ENCODE measurements around the gene VRTN. TPM values are rescaled to one million over a fixed set of nuclear protein-coding genes. Genes with fewer than 3 reads are reported as not detected.
A peak's percentile ranks its signal among the peaks of the same experiment; 100 is the strongest.

VRTN gene
- total RNA-seq, 1 donor from 2014 or later: not detected

DNA sequence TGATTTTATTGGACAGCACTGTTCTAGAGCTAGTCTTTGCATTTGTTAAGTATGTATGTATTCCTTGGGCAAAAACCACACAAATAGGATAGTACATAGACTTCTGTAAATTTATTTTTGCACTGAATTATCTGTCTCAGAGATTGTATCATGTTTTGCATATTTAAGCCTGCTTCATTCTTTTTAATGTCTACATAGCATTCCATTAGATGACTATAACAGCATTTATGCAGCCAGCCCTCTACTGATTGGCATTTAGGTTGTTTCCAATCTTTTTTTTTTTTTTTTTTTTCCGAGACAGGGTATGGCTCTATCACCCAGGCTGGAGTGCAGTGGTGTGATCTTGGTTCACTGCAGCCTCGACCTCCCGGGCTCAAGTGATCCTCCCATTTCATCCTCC is 43.2 kb downstream of the VRTN start:
- no peak overlapping the region for H3K4me3 ChIP-seq (ENCODE audit: low read length in 3 of 3)
- no peaks in the 10 kb centered on the region for H3K4me1 ChIP-seq (ENCODE audit: control insufficient read depth in 3 of 3, insufficient read depth in 3 of 3, low read length in 3 of 3)
- no peak overlapping the region for H3K27ac ChIP-seq (ENCODE audit: low read depth, low read length)
- H3K27me3 ChIP-seq (ENCODE audit: control insufficient read depth in 3 of 3, insufficient read depth in 3 of 3, low read length in 3 of 3): peaks cover 2 to 14% (median 4%) of the 10 kb centered on the region in 3 donors
- H3K9me3 ChIP-seq (ENCODE audit: control insufficient read depth in 3 of 3, low read length in 3 of 3): no peaks in the 10 kb centered on the region
- H3K9ac ChIP-seq (ENCODE audit: low read depth in 1 of 3, low read length in 3 of 3): no peak overlapping the region
- H3K36me3 ChIP-seq (ENCODE audit: control insufficient read depth in 3 of 3, insufficient read depth in 3 of 3, low read length in 3 of 3): no peaks in the 10 kb centered on the region

DNA sequence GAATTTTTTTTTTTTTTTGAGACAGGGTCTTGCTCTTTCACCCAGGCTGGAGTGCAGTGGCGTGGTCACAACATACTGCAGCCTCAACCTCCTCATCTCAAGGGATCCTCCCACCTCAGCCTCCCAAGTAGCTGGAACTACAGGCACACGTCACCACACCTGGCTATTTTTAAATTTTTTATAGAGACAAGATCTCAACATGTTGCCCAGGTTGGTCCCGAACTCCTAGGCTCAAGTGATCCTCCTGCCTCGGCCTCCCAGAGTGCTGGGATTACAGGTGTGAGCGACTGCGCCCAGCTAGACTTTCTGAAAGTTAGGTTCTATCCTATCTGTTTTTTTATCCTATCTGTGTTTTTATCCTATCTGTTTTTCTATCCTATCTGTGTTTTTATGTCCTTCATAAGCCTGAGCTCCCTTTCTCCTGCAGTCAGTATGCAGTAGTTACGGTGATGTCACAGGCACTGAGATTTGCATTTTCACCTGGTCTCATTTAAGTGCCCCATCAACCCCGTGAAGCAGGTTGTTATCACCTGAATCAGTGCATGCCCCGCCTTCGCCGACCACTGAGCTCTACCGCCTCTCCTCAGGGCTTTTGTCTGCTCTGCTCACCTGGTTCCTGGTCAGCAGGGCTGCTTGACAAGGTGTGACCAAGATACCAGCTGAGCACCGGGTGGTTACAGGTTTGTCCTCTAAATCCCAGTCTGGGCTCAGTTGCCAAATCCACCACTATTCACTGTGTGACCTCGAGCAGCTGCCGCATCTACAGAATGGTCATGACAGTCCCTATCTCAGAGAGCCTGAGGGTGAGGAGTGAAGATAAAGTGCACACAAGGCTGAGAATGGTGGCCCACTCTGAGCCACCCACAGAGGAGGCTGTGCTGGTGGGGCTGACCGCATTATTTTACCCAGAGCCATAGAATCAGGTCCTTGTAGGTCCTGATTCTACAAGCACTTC is 44.6 kb downstream of the VRTN start:
- peaks cover 2 to 14% (median 7%) of the 10 kb centered on the region in 3 donors for H3K27me3 ChIP-seq (ENCODE audit: control insufficient read depth in 3 of 3, insufficient read depth in 3 of 3, low read length in 3 of 3)
- no peak overlapping the region for H3K9ac ChIP-seq (ENCODE audit: low read depth in 1 of 3, low read length in 3 of 3)
- H3K4me1 ChIP-seq (ENCODE audit: control insufficient read depth in 3 of 3, insufficient read depth in 3 of 3, low read length in 3 of 3): no peaks in the 10 kb centered on the region
- H3K27ac ChIP-seq (ENCODE audit: low read depth, low read length): no peak overlapping the region
- H3K9me3 ChIP-seq (ENCODE audit: control insufficient read depth in 3 of 3, low read length in 3 of 3): no peaks in the 10 kb centered on the region
- H3K36me3 ChIP-seq (ENCODE audit: control insufficient read depth in 3 of 3, insufficient read depth in 3 of 3, low read length in 3 of 3): no peaks in the 10 kb centered on the region
- H3K4me3 ChIP-seq (ENCODE audit: low read length in 3 of 3): no peak overlapping the region

DNA sequence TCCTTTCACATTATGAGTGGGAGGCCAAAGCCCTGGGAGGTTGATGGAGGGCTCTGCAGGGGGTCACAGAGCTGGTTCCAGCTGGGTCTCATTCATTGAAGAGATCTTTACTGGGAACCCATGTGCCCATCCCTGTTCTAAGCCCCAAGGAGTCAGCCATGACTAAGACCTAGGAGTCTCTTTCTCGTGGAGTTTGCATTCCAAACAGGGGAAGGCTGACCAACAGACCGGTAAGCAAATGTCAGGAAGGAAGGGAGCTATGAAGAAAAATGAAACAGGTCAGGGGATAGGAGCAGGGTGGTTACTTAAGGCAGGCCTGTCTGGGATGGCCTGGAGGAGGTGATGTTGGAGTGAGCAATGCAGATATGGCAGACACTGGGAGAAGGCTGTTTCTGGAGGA is 46.3 kb downstream of the VRTN start:
- H3K27ac ChIP-seq (ENCODE audit: low read depth, low read length): no peak overlapping the region
- no peaks in the 10 kb centered on the region for H3K4me1 ChIP-seq (ENCODE audit: control insufficient read depth in 3 of 3, insufficient read depth in 3 of 3, low read length in 3 of 3)
- no peak overlapping the region for H3K9ac ChIP-seq (ENCODE audit: low read depth in 1 of 3, low read length in 3 of 3)
- no peaks in the 10 kb centered on the region for H3K36me3 ChIP-seq (ENCODE audit: control insufficient read depth in 3 of 3, insufficient read depth in 3 of 3, low read length in 3 of 3)
- H3K27me3 ChIP-seq (ENCODE audit: control insufficient read depth in 3 of 3, insufficient read depth in 3 of 3, low read length in 3 of 3): peaks cover 2 to 14% (median 7%) of the 10 kb centered on the region in 3 donors
- no peak overlapping the region for H3K4me3 ChIP-seq (ENCODE audit: low read length in 3 of 3)
- H3K9me3 ChIP-seq (ENCODE audit: control insufficient read depth in 3 of 3, low read length in 3 of 3): no peaks in the 10 kb centered on the region

DNA sequence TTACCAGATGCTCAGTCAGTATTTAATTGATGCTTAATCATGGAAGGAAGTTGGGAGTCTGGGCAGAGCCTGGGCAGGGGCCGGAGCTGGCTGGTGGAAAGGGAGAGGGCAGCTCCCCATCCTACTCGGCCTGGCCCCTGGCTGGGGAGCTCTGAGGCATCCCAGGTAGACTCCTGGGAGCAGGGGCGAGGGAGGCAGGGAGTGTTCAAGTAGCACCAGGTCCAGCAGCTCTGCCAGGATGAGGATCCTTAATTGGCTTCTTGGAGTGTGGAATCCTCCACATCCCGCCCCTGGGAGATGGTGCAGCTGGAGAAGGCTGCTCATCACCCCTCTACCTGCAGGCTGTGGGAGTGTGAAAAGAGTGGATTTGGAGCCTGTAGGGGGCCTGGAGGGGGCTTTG is 46.8 kb downstream of the VRTN start:
- Histone ChIP-seq H3K9me3 (ENCODE audit: control insufficient read depth in 3 of 3, low read length in 3 of 3) (no peaks in the 10 kb centered on the region), H3K36me3 (ENCODE audit: control insufficient read depth in 3 of 3, insufficient read depth in 3 of 3, low read length in 3 of 3) (no peaks in the 10 kb centered on the region), H3K4me1 (ENCODE audit: control insufficient read depth in 3 of 3, insufficient read depth in 3 of 3, low read length in 3 of 3) (no peaks in the 10 kb centered on the region), H3K27ac (ENCODE audit: low read depth, low read length) (no peak overlapping the region), H3K4me3 (ENCODE audit: low read length in 3 of 3) (no peak overlapping the region), H3K9ac (ENCODE audit: low read depth in 1 of 3, low read length in 3 of 3) (no peak overlapping the region), H3K27me3 (ENCODE audit: control insufficient read depth in 3 of 3, insufficient read depth in 3 of 3, low read length in 3 of 3) (peaks cover 2 to 14% (median 7%) of the 10 kb centered on the region in 3 donors)

DNA sequence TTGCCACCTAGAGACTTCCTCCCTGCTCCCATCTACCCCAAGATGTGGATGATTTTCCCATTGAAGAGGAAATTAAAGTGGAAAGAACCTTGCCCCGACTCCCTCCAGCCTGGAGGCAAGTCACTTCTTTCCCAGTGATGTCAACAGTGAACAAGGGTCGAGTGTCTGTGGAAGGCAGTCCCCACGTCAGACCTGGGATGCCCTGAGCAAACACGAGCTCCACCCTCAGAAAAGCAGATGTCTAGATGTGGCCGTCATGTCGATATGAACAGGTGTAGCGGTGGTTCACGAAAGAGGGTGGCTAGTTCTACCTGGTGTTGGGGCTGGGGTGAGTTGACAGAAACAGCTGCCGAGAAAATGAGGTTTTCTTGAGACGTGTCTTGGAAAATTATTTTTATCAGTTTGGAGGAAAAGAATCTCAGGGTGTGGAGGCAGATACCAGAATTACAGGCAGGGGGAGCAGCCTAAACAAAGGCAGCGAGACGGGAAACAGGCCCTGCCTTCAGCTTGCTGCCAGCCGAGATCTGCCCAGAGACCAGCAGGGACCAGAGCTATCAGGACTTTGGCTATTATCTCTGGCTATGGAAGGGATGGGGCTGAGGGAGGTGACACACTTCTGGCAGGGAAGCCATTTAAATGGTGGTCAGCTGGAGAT is 51.9 kb downstream of the VRTN start:
- Histone ChIP-seq H3K4me1 (ENCODE audit: control insufficient read depth in 3 of 3, insufficient read depth in 3 of 3, low read length in 3 of 3) (peaks cover 13 to 20% (median 14%) of the 10 kb centered on the region in 3 donors), H3K36me3 (ENCODE audit: control insufficient read depth in 3 of 3, insufficient read depth in 3 of 3, low read length in 3 of 3) (no peaks in the 10 kb centered on the region), H3K27ac (ENCODE audit: low read depth, low read length) (no peak overlapping the region), H3K9ac (ENCODE audit: low read depth in 1 of 3, low read length in 3 of 3) (no peak overlapping the region), H3K27me3 (ENCODE audit: control insufficient read depth in 3 of 3, insufficient read depth in 3 of 3, low read length in 3 of 3) (peaks cover 9 to 24% (median 13%) of the 10 kb centered on the region in 3 donors), H3K9me3 (ENCODE audit: control insufficient read depth in 3 of 3, low read length in 3 of 3) (no peaks in the 10 kb centered on the region), H3K4me3 (ENCODE audit: low read length in 3 of 3) (no peak overlapping the region)

DNA sequence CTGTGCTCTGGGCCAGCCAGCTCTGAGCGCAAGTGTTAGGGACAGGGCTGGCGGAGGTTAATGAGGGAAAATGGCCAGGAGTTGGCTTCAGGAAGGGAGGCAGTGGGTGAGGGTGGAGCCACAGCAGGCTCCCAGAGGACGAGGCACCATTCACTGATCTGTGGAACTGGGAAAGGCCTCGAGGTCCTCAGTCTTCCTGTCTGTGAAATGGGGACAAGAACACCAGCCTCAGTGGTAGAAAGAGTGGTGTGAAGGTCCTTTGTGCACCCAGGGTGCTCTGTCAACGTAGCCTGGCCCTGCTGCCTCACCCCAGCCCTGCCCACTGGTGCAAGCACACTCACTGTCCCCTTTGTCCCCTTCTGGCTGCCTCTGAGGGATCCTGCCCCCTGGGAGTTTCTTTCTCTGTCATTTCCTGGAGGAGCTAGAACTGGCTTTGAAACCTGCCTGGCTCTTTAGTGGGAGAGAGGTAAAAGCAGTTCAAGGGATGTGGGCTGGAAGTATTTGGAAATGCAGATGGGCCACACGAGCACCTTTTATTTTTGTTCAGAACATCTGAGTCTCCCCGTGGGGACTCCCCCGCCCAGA is 52.7 kb downstream of the VRTN start:
- no peaks in the 10 kb centered on the region for H3K9me3 ChIP-seq (ENCODE audit: control insufficient read depth in 3 of 3, low read length in 3 of 3)
- peak overlapping the region in 1 of 3 donors; percentile 40 for H3K9ac ChIP-seq (ENCODE audit: low read depth in 1 of 3, low read length in 3 of 3)
- H3K36me3 ChIP-seq (ENCODE audit: control insufficient read depth in 3 of 3, insufficient read depth in 3 of 3, low read length in 3 of 3): no peaks in the 10 kb centered on the region
- H3K4me1 ChIP-seq (ENCODE audit: control insufficient read depth in 3 of 3, insufficient read depth in 3 of 3, low read length in 3 of 3): peaks cover 13 to 20% (median 14%) of the 10 kb centered on the region in 3 donors
- peaks cover 13 to 28% (median 14%) of the 10 kb centered on the region in 3 donors for H3K27me3 ChIP-seq (ENCODE audit: control insufficient read depth in 3 of 3, insufficient read depth in 3 of 3, low read length in 3 of 3)
- H3K27ac ChIP-seq (ENCODE audit: low read depth, low read length): peak overlapping the region; percentile 25
- peak overlapping the region in 1 of 3 donors; percentile 59 for H3K4me3 ChIP-seq (ENCODE audit: low read length in 3 of 3)

DNA sequence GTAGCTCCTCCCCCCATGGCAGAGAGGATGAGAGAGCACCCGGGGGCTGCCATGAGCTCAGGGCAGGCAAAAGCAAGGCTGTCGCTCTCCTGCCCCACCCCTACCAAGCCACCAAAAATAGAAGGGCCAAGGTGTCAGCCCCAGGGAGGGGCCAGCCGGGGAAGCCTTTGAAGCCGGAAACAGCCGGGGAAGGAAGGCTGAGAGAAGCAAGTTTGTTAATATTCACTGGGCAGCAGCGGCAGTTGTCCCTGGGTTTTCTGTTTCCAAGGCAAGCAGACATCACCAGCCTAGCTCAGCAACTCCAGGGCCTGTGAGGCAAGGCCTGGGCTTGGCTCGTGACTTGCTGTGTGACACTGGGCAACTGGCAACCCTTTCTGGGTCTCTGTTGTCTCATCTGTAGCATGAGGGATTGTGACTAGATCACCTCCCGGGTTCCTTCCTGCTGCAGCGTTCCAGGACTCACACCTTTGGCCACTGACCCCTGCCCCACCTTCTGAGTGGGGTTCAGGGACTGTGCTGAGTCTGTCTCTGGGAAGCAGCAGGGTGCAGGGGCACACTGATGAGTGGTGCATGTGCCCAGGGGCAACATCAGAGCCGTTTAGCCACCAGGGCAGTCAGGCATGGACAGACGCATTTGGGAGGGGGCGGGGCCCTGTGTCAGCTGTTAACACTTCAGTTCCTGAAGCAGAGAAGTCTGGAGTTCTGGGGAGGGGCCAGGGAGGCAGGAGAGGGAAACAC is 53.4 kb downstream of the VRTN start:
- no peaks in the 10 kb centered on the region for H3K9me3 ChIP-seq (ENCODE audit: control insufficient read depth in 3 of 3, low read length in 3 of 3)
- peak overlapping the region in 1 of 3 donors; percentile 59 for H3K4me3 ChIP-seq (ENCODE audit: low read length in 3 of 3)
- H3K36me3 ChIP-seq (ENCODE audit: control insufficient read depth in 3 of 3, insufficient read depth in 3 of 3, low read length in 3 of 3): no peaks in the 10 kb centered on the region
- peaks cover 9 to 23% (median 17%) of the 10 kb centered on the region in 3 donors for H3K27me3 ChIP-seq (ENCODE audit: control insufficient read depth in 3 of 3, insufficient read depth in 3 of 3, low read length in 3 of 3)
- peak overlapping the region; percentile 25 for H3K27ac ChIP-seq (ENCODE audit: low read depth, low read length)
- peaks cover 13 to 20% (median 14%) of the 10 kb centered on the region in 3 donors for H3K4me1 ChIP-seq (ENCODE audit: control insufficient read depth in 3 of 3, insufficient read depth in 3 of 3, low read length in 3 of 3)
- peak overlapping the region; percentile 30 to 45 (median 40) for H3K9ac ChIP-seq (ENCODE audit: low read depth in 1 of 3, low read length in 3 of 3)

DNA sequence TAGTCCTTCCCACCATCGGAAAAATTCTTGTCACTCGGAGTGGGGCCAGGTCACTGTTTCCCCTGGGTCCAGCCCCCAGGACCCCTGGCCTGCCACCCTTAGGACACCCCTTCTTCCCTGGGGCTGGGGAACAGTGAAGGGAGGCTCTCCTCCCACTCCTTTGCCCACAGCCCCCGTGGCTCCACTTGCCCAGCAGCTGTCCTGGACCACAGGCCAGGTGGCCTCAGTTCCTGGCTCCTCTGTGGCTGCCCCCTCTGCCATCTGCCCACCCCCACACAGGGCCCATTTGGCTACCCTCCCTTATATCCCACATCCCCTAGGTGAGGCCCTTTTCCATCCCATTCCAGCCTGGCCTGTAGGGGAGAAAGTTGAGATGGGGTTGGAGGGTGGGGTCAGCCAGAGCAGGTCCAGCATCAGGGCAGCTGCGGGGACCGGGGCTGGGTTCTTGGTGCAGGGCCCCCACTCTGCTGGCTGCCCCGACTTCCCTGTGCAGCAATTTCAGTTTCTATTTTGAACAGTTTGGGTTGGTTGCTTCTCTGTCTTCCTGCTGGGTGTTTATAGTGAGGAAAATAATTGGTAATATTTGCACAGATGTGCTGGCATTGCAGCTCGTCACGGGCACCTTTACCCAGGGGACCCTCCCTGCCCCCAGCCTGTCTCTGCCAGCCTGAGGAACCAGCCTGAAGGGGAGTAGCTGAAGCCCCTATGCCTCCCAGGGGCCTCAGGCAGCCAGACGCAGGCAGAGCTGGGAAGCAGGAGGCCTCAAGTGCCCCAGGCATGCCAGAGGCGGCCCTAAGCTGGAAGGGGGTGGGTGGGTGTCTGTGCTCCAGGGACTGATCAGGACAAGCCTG is 54.4 kb downstream of the VRTN start:
- Histone ChIP-seq H3K27me3 (ENCODE audit: control insufficient read depth in 3 of 3, insufficient read depth in 3 of 3, low read length in 3 of 3) (peaks cover 6 to 27% (median 19%) of the 10 kb centered on the region in 3 donors), H3K4me1 (ENCODE audit: control insufficient read depth in 3 of 3, insufficient read depth in 3 of 3, low read length in 3 of 3) (peaks cover 13 to 20% (median 14%) of the 10 kb centered on the region in 3 donors), H3K36me3 (ENCODE audit: control insufficient read depth in 3 of 3, insufficient read depth in 3 of 3, low read length in 3 of 3) (no peaks in the 10 kb centered on the region), H3K9ac (ENCODE audit: low read depth in 1 of 3, low read length in 3 of 3) (peak overlapping the region in 1 of 3 donors; percentile 16), H3K9me3 (ENCODE audit: control insufficient read depth in 3 of 3, low read length in 3 of 3) (no peaks in the 10 kb centered on the region), H3K4me3 (ENCODE audit: low read length in 3 of 3) (no peak overlapping the region), H3K27ac (ENCODE audit: low read depth, low read length) (no peak overlapping the region)
